CD4-positive, alpha-beta T cell treated with Interleukin-21 for 1 hour (primary cell): ENCODE measurements around the gene F2RL1.
"Not testable (repeated sequence)": the region's sequence is repeated elsewhere in the genome, so short reads cannot be mapped to it uniquely, and the experiment has no call there.

ENCODE experiments used
- DNase-seq: peaks from one replicate; pipeline ENCODE4 v3.0.0-alpha.2; 2020

The F2RL1 gene, protein sequence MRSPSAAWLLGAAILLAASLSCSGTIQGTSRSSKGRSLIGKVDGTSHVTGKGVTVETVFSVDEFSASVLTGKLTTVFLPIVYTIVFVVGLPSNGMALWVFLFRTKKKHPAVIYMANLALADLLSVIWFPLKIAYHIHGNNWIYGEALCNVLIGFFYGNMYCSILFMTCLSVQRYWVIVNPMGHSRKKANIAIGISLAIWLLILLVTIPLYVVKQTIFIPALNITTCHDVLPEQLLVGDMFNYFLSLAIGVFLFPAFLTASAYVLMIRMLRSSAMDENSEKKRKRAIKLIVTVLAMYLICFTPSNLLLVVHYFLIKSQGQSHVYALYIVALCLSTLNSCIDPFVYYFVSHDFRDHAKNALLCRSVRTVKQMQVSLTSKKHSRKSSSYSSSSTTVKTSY

DNA sequence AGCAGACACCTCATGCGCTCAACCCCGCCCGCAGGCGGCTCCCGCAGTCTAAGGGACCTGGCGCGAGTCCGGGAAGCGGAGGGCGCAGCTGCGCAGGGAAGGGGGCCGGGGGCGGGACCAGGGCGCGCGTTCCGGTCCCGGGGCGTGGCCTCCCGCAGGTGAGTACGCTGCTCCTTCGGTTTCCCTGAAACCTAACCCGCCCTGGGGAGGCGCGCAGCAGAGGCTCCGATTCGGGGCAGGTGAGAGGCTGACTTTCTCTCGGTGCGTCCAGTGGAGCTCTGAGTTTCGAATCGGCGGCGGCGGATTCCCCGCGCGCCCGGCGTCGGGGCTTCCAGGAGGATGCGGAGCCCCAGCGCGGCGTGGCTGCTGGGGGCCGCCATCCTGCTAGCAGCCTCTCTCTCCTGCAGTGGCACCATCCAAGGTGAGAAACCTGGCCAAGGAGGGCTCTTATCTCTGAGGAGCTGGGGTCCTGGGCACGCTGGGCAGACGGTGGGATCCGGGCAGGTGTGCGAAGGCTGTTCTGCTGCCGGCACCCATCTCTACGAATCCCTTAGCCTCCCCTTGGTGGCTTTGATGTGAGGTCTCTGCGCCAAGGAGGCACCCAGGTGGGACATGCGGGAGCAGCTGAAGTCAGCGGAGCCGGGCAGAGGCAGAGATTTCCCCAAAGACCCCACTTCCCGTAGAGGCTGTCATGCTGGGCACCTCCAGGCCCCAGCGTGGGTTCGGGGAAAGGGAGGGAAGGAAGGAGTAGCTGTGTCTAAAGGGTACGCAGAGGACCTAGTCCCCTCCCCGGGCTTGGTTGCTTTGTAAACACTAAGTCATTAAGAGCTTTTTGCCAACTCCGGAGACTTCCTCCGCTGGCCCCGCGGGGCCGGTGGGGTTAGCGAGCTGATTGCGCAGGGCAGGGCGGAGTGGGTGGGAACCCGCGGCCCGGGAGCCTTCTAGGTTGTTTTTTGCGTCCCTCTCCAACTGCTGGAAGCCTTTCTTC is at the start of gene F2RL1:
F2RL1 (plus strand) TSS at position 187 of the 988 bp plus-strand sequence; CDS start at position 340, 153 bp downstream.
- peak; percentile 61 for DNase-seq

DNA sequence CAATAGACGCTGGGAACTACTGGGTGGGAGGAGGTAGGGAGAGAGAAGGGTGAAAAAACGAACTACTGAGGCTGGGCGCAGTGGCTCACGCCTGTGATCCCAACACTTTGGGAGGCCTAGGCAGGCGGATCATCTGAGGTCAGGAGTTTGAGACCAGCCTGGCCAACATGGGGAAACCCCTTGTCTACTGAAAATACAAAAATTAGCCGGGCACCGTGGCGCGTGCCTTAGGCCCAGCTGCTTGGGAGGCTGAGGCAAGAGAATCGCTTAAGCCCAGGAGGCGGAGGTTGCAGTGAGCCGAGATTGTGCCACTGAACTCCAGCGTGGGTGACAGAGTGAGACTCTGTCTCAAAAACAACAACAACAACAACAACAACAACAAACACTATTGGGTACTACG is 47.8 kb upstream of the F2RL1 start:
- not testable (repeated sequence) for DNase-seq

DNA sequence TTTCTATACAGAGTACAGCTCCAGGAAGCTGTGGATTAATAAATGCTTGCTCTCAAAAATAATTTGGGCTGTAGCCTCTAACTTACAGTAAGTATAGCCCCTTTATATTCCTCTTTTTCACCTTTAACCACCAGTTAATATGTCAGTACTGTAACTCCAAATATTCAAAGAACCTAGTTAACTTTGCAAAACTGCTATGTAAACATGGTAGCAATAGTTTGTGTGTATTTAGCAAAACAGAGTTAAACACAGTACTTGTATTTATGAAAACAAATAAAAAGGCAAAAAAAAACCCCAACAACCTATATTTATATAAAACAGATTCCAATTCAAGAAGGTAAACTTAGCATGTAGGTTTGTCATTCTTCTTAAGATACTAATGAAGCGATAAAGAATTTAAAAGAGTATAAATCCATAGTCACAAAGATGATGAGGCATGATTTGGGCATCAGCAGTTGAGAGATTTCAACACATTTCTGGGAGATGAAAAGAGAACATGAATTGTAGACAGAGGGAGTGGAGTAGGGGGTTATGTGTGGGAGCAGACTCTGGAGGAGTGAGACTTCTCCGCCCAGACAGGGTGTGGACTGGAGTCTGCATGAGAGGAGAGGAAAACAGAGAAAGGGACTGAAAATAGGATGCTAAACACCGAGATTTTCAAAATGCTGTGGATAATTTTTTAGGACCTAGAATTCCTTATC is 47.0 kb upstream of the F2RL1 start:
- DNase-seq: no peak

DNA sequence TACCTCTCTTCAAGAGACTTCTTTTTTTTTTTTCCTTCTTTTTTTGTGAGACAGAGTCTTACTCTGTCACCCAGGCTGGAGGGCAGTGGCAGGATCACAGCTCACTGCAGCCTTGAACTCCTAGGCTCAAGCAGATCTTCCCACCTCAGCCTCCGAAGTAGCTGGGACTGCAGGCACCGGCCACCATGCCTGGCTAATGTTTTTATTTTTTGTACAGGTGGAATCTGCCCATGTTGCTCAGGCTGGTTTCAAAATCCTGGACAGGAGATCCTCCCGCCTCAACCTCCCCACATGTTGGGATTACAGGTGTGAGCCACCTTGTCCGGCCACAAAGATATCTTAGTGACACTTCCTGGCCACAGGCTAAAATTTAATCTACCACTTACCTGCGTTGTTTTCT is 42.9 kb upstream of the F2RL1 start:
- no peak for DNase-seq

DNA sequence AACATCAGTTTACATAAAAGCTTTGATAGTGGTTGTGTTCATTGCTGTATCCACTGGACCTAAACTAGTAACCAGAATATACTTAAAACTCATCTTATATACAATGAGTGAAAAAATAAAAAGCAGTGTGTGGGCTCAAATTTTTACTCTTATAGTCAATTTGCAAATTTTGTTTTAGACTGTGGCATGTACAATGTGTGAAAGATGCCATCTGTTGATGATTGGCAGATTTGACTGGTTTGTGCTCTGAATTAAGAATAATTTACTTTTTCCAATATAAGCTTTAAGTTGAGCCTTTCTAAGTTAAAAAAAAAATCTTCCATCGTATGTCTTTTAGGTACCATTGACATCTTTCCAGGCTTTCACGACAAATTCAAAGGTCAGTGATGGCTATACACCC is 42.4 kb upstream of the F2RL1 start:
- DNase-seq: no peak

DNA sequence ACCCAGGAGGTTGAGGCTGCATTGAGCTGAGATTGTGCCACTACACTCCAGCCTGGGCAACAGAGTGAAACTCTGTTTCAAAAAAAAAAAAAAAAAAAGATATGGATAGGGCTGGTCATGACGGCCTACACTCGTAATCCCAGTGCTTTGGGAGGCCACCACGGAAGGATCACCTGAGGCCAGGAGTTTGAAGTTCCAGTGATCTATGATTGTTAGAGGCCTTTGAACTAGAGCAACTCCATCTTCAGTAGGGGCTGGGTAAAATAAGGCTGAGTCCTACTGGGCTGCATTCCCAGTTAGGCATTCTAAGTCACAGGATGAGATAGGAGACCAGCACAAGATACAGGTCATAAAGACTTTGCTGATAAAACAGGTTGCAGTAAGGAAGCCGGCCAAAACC is 38.2 kb upstream of the F2RL1 start:
- DNase-seq: not testable (repeated sequence)

DNA sequence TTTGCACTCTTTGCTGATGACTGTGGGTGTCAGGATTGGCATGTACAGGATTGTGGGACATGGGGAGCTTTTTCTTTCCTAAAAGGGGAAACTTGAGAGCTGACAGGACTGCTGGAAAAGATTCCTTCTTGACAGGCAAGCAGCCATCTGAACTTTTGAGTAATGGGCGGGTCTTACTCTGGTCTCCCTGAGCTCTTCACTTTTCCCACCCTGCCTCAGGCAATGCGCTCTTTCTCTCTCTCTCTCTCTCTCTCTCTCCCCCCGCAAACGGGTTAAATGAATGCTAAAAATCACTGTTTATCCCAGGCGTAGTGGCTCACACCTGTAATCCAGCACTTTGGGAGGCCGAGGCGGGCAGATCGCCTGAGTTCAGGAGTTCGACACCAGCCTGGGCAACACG is 37.1 kb upstream of the F2RL1 start:
- DNase-seq: no peak

DNA sequence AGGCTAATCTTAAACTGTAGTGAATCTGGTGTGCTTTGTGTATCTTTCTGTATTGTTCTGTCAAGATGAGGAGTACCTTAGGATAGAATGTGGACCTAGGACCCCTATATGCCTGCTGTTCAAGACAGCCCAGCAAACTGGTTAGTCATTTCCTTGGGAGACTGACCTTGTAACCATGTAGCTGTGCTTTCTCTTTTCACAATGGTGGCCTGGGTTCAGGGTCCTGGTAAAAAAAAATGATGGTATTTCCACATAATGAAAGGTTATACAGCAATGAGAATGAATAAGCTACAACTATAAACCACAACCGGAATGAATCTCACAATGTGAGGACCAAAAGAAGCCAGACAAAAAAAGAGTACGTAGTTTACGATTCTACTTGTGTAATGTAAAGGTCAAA is 36.4 kb upstream of the F2RL1 start:
- DNase-seq: no peak

DNA sequence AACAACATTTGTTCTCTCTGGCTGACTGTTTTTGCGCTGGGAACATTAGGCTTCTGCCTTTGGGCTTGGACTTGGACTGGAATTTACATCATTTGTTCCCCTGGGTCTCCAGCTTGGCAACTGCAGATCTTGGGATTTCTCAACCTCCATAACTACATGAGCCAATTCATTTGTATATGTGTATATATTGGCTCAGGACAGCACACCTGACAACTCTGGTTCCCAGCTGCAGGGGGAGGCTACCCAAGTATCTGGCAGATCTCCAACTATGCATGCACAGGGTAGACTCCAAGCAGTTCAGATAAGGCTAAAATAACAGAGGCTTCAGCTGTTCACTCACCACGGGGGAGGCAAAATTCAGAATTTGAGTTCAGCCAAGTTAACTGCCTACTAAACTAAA is 31.6 kb upstream of the F2RL1 start:
- DNase-seq: no peak

DNA sequence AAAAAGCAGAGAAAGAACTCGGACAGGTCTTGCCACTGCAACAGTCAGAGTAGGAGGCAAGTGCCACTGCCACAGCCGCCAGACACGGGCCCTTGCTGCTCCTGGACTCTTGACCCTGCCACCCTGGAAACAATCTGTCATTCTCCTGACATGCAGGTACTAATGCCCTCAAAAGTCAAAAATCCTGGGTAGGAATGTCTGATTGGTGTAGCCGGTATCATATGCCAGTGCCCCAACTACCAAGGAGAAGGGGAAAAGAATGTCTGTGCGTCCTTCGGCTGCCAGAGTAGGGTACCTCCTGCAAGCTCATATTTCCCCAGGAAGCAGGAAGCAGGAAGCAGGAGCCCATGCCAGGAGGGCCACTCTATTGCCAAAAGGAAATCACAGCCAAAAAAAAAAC is 30.5 kb upstream of the F2RL1 start:
- DNase-seq: no peak

DNA sequence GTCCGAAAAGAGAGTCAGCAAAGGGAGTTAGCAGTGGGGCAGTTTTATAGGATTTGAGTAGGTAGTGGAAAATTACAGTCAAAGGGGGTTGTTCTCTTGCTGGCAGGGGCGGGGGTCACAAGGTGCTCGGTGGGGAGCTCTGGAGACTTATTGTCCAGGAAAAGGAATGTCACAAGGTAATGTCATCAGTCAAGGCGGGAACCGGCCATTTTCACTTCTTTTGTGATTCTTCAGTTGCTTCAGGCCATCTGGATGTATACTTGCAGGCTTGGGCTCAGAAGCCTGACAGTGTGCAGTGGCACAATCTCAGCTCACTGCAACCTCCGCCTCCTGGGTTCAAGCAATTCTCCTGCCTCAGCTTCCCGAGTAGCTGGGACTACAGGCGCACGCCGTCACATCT is 29.6 kb upstream of the F2RL1 start:
- not testable (repeated sequence) for DNase-seq

DNA sequence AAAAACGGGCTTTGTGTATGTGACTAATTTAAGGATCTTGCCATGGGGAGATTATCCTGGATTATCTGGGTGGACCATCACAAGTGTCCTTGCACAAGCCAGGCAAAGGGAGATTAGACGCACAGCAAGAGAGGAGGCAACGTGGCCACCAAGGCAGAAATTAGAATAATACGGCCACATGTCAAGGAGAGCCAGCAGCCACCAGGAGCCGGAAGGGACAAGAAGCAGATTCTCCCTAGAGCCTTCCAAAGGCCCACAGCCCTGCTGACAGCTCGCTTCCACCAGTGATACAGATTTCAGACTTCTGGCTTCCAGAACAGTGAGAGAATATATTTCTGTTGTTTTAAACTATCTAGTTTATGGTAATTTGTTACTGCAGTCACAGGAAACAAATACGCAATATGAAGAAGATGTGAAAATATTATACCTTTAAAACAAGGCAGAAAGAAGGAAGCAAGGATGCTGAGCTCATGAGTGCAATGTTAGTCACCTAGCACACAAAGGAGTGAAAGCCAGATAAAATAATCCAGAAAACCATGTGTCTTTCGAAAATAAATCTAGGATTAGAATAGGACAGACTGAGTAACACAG is 28.7 kb upstream of the F2RL1 start:
- no peak for DNase-seq

DNA sequence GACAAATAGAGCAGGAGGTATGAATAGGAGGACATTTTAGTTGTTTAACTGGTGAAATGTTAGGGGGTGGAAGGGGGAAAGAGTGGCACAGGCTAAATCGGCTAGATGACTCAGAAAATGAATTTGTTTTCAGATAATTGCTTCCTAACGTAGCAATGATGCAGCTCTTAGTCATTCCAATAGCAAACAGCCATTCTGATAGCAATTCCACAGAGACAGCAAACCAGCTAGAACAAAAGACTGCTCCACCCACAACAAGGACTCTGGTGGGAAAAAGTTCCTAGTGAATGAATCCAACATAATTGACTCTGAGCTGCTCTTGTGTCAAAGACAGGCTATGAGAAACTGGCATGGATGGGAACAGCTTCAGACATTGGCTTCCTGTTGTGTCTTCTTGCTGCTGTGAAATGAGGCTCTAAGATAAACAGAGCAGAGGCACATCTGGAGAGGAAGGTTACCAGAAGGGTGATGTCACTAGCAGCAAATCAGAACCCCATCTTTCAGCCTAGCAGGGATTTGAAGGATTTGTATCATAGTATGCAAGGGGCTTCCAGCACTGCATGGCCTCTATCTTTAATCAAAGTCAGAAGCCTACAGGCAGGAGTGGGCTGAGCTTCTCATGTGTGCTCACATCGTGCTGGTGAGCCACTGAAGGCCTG is 28.1 kb upstream of the F2RL1 start:
- DNase-seq: peak; percentile 14

DNA sequence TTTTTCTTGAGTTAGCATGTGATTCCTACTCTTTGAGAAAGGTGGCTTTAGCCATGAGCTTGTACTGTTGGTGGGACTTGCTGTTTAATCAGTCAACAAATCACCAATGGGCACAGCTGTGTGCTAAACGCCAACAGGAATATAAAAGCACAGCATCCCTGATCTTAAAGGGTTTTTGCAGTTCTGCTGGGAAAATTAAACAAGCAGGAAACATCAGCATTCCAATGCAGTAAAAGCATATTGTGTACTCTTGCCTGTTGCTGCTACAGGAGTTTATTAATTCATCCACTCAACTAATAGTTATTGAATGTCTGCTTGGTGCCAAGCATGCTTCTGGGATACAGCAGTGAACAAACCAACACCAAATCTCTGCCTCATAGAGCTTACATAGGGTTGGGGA is 27.4 kb upstream of the F2RL1 start:
- no peak for DNase-seq

DNA sequence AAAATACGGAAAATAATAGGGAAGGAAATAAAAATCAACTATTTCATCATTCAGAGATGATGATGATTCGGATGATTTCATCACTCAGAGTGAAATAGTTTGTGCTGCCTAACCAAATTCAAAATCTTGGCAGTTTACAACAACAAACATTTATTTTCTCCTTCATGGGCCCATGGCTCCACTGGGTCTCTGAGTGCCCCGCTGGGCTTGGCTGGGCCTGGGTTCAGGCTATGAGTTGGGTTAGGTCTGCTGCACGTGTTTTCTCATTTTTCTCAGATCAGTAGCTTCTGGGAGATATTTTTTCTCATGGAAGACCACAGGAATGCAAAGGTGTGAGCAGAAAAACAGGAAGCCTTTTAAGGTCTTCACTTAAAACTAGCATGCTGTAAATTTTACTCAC is 24.0 kb upstream of the F2RL1 start:
- no peak for DNase-seq

DNA sequence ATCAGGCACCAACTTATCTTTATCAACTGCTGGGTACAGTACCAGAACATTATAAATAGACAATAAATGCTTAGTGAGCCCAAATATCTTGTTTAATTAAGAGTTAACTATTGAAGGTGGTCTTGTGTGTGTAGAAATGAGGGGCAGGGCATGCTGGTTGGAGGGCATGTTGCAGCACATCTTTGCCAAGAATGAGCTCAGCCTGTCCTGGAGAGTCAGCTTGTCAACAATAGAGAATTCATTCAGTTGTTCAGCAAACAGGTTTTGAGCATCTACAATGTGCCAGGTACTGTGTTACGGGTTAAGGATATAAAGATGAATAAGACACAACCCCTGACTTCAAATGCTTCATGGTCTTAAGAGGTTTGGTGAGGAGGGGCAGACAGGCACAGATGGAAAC is 19.2 kb upstream of the F2RL1 start:
- no peak for DNase-seq

DNA sequence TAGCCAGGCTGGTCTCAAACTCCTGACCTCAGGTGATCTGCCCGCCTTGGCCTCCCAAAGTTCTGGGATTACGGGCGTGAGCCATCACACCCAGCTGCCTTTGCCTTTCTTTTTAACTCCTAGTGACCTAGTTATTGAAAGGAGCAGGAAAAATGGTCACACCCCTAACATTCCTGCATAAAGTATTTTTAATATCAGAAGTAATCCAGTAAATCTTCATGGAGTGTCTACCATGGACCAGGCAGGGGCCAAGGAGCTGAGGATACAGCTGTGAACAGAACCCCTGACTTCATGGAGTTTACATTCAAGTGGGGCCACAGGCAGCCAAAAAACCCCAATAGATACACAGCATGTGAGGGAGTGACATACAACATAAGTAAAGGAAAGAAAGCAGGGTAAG is 18.3 kb upstream of the F2RL1 start:
- no peak for DNase-seq

DNA sequence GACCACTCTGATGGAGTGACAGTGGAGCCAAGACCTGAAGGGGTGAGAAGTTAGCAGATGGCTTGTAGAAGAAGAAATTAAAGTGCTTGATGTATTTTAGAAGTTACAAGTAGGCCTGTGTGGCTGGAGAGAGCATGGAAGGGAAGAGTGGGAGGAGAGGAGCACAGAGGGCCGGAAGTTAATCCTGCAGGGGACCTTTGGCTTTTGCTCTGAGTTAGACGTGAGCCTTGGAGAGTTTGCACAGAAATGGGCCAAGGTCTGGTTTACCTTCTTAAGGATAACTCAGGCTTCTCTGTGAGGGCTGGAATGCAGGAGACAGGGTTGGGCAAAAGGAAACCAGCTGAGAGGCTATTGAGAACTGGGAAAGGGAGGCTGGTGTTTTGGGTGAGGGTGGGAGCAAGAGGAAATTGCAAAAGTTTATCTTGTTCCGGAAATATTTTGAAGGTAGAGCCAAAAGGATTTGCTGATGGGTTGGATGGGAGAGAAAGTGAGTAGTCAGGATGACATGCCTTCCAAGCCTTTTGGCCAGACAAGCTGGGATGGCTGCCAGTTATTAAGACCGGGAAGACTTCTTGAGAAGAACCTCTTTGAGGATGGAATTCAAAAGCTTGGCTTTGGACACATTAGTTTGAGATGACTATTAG is 17.5 kb upstream of the F2RL1 start:
- DNase-seq: no peak

DNA sequence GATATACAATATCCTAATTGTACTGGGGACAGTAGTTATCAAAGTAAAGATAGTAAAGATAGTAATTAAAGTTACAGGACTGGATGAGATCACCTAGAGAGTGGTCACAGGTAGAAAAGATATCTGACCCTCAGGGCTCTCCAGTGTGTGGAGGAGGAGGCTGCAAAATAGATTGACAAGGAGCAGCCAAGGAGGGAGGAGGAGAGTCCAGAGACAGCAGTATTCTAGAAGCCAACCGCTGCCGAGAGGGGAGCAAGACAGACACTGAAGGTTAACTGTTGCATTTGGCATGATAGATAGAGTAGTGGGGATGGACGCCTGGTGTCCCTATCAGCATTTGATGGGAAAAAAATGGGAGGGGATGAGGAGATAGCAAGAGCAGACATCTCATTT is 17.0 kb upstream of the F2RL1 start:
- no peak for DNase-seq

DNA sequence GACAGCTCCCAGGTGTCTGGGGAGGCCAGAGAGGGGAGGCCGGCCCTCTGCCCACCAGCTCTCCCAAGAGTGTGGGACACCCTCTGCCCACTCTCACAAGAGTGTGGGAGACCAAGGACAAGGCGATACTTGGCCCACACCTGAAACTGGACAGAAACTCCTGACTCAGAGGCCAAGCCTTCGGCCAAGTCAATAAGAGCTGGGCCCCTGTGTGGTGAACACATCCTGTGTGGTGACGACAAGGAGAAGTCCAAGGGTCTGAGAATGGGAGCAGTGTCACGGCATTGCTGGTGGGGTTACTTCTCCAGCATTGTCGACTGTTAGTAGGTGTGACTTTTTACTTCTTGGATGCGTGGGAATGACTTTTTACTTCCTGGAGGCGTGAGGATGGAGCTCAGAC is 14.6 kb upstream of the F2RL1 start:
- no peak for DNase-seq

DNA sequence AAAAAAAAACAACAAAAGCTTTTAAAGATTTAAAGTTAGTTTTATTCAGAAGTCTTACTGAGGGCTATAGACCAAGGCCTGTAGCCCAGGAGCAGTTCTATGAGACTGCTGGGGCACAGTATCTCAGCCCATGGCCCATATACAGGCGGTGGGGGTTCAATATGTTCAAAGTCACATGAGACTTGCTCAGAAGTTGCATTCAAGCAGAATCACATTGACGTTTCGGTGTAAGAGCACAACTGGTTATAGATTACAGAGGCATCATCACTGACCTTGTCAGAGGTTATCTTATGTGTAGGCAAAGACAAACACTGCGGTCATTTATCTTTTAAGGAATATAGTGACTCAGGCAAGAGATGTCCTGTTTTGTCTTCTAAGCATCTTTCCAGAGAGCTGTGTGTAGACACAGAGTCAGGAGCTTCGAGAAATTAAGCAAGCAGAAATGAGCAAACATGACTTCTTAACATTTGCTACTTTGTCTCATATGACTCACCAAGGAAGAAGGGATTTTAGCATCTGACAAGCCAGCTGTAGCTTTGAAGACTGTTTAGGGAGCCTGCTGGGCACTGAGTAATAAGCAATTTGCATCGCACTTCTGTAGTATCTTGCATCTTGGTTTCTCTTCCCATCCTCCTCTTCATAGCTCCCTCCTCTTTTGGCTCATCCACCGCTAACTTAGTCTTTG is 12.9 kb upstream of the F2RL1 start:
- no peak for DNase-seq
